Heart left ventricle (tissue), 16 donors: ENCODE results near the gene OPRL1. TPM values are rescaled to one million over a fixed set of nuclear protein-coding genes. Genes with fewer than 3 reads are reported as not detected.
"Not testable (repeated sequence)": the region's sequence is repeated elsewhere in the genome, so short reads cannot be mapped to it uniquely, and the experiment has no call there.

Source experiments
- ATAC-seq, 4 donors: fragments of 200-7000 bp; cut with Tn5 transposase; one replicate each; pipeline ENCODE4 v1.9.1; 2020 to 2022; ENCODE audit warnings: moderate library complexity in 4 of 4, mild to moderate bottlenecking in 3 of 4, moderate number of reproducible peaks in 1 of 4
- DNase-seq, 5 donors: peaks; one replicate each; pipeline ENCODE4 v3.0.0-alpha.2; 2020
- H3K27ac ChIP-seq, 12 donors: fragments of 200-600 bp; sonication (generic) in 4 of 12; one replicate each; pipeline versions ENCODE4 v1.5.0 to v1.8.0; 2016 to 2022; ENCODE audit warnings: mild to moderate bottlenecking in 2 of 12
- H3K27me3 ChIP-seq, 9 donors: fragments of 200-600 bp; sonication (generic) in 2 of 9; one replicate each; pipeline versions ENCODE4 v1.5.1 to v1.8.0; 2016 to 2022; ENCODE audit warnings: mild to moderate bottlenecking in 3 of 9
- H3K36me3 ChIP-seq, 9 donors: fragments of 200-600 bp; sonication (generic) in 2 of 9; one replicate each; pipeline versions ENCODE4 v1.5.0 to v1.8.0; 2018 to 2022; ENCODE audit warnings: mild to moderate bottlenecking in 2 of 9
- H3K4me1 ChIP-seq, 12 donors: fragments of 200-600 bp; sonication (generic) in 4 of 12; one replicate each; pipeline versions ENCODE4 v1.5.0 to v1.8.0; 2016 to 2022; ENCODE audit warnings: mild to moderate bottlenecking in 3 of 12
- H3K4me3 ChIP-seq, 12 donors: fragments of 200-600 bp; sonication (generic) in 4 of 12; one replicate each; pipeline versions ENCODE4 v1.5.0 to v1.8.0; 2017 to 2022; ENCODE audit warnings: mild to moderate bottlenecking in 9 of 12, moderate library complexity in 4 of 12
- H3K9me3 ChIP-seq, 12 donors: fragments of 200-600 bp; sonication (generic) in 4 of 12; one replicate each; pipeline versions ENCODE4 v1.5.0 to v1.8.0; 2016 to 2022; ENCODE audit warnings: mild to moderate bottlenecking in 1 of 12
- CTCF ChIP-seq, 12 donors: fragments of 200-600 bp; sonication (generic) in 4 of 12; IDR thresholded peaks; one replicate each; pipeline versions ENCODE4 v1.5.0 to v1.8.0; 2018 to 2022; ENCODE audit warnings: antibody characterized with exemption in 12 of 12, mild to moderate bottlenecking in 5 of 12
- POLR2A ChIP-seq, 2 donors: fragments of 450-650 bp; IDR thresholded peaks; one replicate each; pipeline ENCODE4 v1.6.1; 2017; ENCODE audit warnings: antibody characterized with exemption in 2 of 2, mild to moderate bottlenecking in 2 of 2, moderate library complexity in 2 of 2
- WGBS, 4 donors: extraction: QIAGEN DNeasy Blood & Tissue Kit in 2 of 4; methylation state at CpG; one replicate each; pipeline versions ENCODE4 v1.1.5 to v1.1.7; 2013 to 2018; 5-methylcytosine and 5-hydroxymethylcytosine counted together
- intact Hi-C, 10 donors: fragments of 100-400 bp; cut with DNase I; formaldehyde crosslinking; loops; one replicate each; pipeline versions ENCODE4 v1.11.1 to v1.14.2; 2022
- polyA plus RNA-seq, 2 donors: library from polyadenylated mRNA; stranded (reverse); fragments of 200-250 nt; gene quantifications; one replicate each; pipeline ENCODE4 v1.2.3, GENCODE V29; 2013
- total RNA-seq, 9 donors: library from RNA; depleted of rRNA in 2 of 9; stranded (reverse); fragments of >200 nt in 2 of 9; fragmentation: NEBNext Ultra II Directional in 3 of 9; extraction: Animal tissue kit (Norgen Biotek cat#: 25700) in 3 of 9; gene quantifications; one replicate each; pipeline versions ENCODE4 v1.1.0 to v1.2.4, GENCODE V29; 2016 to 2023
- donor health status: ischemic (EF 13 %, LVEDD 7.1; RV severe dilation, severe dysfunction).
- donor health status: healthy with polysubstance abuse.
- donor health status: DM: no; HTN: yes; CAD: no.
- donor health status: DM: no; HTN: no; CAD: no.
- donor health status: ischemic (EF 25% LVEDD 6.9; RV normal size, moderate dysfunction).
- donor health status: ischemic (EF 25% LVEDD 5.7; RV mildly dilated, moderate dysfunction).
- donor health status: healthy.
- donor health status: DM: yes; HTN: yes; CAD: no.
- donor health status: ischemic (EF 35%, LVEDD 5.7; RV mildly dilated, moderate dysfunction).
- donor health status: nonischemic (EF 11% LVEDD 7.7; RV severe dilation, severe dysfunction).
- donor health status: DM: yes; HTN: yes; CAD: no.
- donor health status: PGD.
- donor health status: ischemic (EF 29% LVEDD 5.4; RV normal size, mild dysfunction).
- donor health status: nonischemic (EF 23%, LVEDD 6.1; RV moderate dilation, normal function).

The OPRL1 gene
- total and polyA plus RNA-seq, 11 donors = 0.18 to 1.9 (median 0.54) TPM

- Histone ChIP-seq H3K27ac (no peak overlapping the region), H3K9me3 (no peaks in the 10 kb centered on the region), H3K36me3 (no peaks in the 10 kb centered on the region), H3K4me1 (peaks cover 0 to 35% (median 14%) of the 10 kb centered on the region in 12 donors), H3K27me3 (peaks cover 3 to 24% (median 18%) of the 10 kb centered on the region in 9 donors), H3K4me3 (no peak overlapping the region)
- TF ChIP-seq POLR2A (IDR thresholded peaks at IDR 0.05) (no peak), CTCF (IDR thresholded peaks at IDR 0.05) (no peak)
- DNase-seq (no peak), ATAC-seq (no peak)
- 9 to 12% (median 12%) methylated on average over 18 to 23 of the region's 23 CpGs; no CpG with 5 or more reads in 1 of the 4 donors for WGBS, 4 donors
- intact Hi-C loops = loop anchor here in 3 of 10 donors (5.0 kb wide), 2 partner anchors 38 to 173 kb away; partner anchors contain the start of gene PCMTD2 (in 1 of the 3)
These were observed 4.8 kb downstream of the OPRL1 start for GRCh38 chr20:64084685-64085152.

GRCh38 chr20:64086801-64087200 is 6.9 kb downstream of the OPRL1 start:
- DNase-seq (no peak), ATAC-seq (no peak)
- Histone ChIP-seq H3K4me3 (no peak overlapping the region), H3K4me1 (peaks cover 0 to 26% (median 12%) of the 10 kb centered on the region in 12 donors), H3K9me3 (no peaks in the 10 kb centered on the region), H3K27ac (no peak overlapping the region), H3K27me3 (peaks cover 3 to 24% (median 18%) of the 10 kb centered on the region in 9 donors), H3K36me3 (no peaks in the 10 kb centered on the region)
- 90 to 95% (median 94%) methylated on average over 9 to 11 of the region's 11 CpGs for WGBS, 4 donors
- no peak for TF ChIP-seq POLR2A (IDR thresholded peaks at IDR 0.05)
- TF ChIP-seq CTCF (IDR thresholded peaks at IDR 0.05) = no peak
- intact Hi-C loops = loop anchor here in 1 of 10 donors (5.0 kb wide), 1 partner anchor 36 kb away; no protein-coding TSS in a partner anchor

GRCh38 chr20:64087226-64087825 is 7.4 kb downstream of the OPRL1 start:
- H3K27ac ChIP-seq, H3K36me3 ChIP-seq, ATAC-seq, H3K4me3 ChIP-seq, DNase-seq, H3K9me3 ChIP-seq: not testable (repeated sequence)
- peaks cover 3 to 24% (median 18%) of the 10 kb centered on the region in 9 donors for H3K27me3 ChIP-seq
- WGBS, 4 donors = 92 to 99% (median 96%) methylated on average over 6 to 10 of the region's 36 CpGs
- H3K4me1 ChIP-seq = peaks cover 0 to 22% (median 12%) of the 10 kb centered on the region in 12 donors
- intact Hi-C loops = loop anchor here in 1 of 10 donors (5.0 kb wide), 1 partner anchor 35 kb away; no protein-coding TSS in a partner anchor

GRCh38 chr20:64088586-64088985 is 8.7 kb downstream of the OPRL1 start:
- intact Hi-C loops = loop anchor here in 1 of 10 donors (5.0 kb wide), 1 partner anchor 34 kb away; no protein-coding TSS in a partner anchor

GRCh38 chr20:64090165-64090564 is 10.3 kb downstream of the OPRL1 start:
- no peak for ATAC-seq
- TF ChIP-seq POLR2A (IDR thresholded peaks at IDR 0.05) (no peak), CTCF (IDR thresholded peaks at IDR 0.05) (no peak)
- Histone ChIP-seq H3K4me3 (no peak overlapping the region), H3K9me3 (no peaks in the 10 kb centered on the region), H3K36me3 (no peaks in the 10 kb centered on the region), H3K27ac (no peak overlapping the region), H3K27me3 (peaks cover 0 to 9% (median 5%) of the 10 kb centered on the region in 9 donors), H3K4me1 (no peaks in the 10 kb centered on the region)
- intact Hi-C loops = no loop called here
- no peak for DNase-seq
- 49 to 61% (median 57%) methylated on average over 7 to 10 of the region's 10 CpGs for WGBS, 4 donors

More at GRCh38 chr20:64088586-64088985, 8.7 kb downstream of the OPRL1 start:
- not testable (repeated sequence) for H3K4me3 ChIP-seq, DNase-seq, H3K27ac ChIP-seq, H3K9me3 ChIP-seq, H3K36me3 ChIP-seq, ATAC-seq
- peaks cover 3 to 24% (median 18%) of the 10 kb centered on the region in 9 donors for H3K27me3 ChIP-seq
- peaks cover 0 to 13% (median 6%) of the 10 kb centered on the region in 12 donors for H3K4me1 ChIP-seq
